HFF-Myc (cell line): ENCODE results near the gene PPM1L.
A peak's percentile ranks its signal among the peaks of the same experiment; 100 is the strongest.

Experiments used
- DNase-seq: peaks from one replicate; pipeline ENCODE4 v3.0.0-alpha.2; 2011; ENCODE audit warnings: low read depth; ENCODE audit errors: extremely low read depth
- H3K4me3 ChIP-seq: replicated peaks from 2 replicates; pipeline ENCODE4 v1.5.1; 2011; ENCODE audit warnings: low read depth, mild to moderate bottlenecking, control low read depth, low read length
- CTCF ChIP-seq: IDR thresholded peaks from 2 replicates; pipeline ENCODE4 v1.5.1; 2012; ENCODE audit warnings: mild to moderate bottlenecking, low read depth, low read length, control low read depth; ENCODE audit errors: missing control alignments

The PPM1L gene

GRCh38 chr3:160916472-160916871 lies 160.4 kb downstream of the PPM1L start:
- DNase-seq: no peak
- no peak overlapping the region for H3K4me3 ChIP-seq
- TF ChIP-seq CTCF: no peak

GRCh38 chr3:160919942-160920341 lies 163.9 kb downstream of the PPM1L start:
- no peak for TF ChIP-seq CTCF
- DNase-seq: no peak

GRCh38 chr3:160921020-160921635 lies 165.1 kb downstream of the PPM1L start:
- H3K4me3 ChIP-seq: no peak overlapping the region
- peak; percentile 80 for TF ChIP-seq CTCF
- DNase-seq: no peak

More at GRCh38 chr3:160919942-160920341, 163.9 kb downstream of the PPM1L start:
- H3K4me3 ChIP-seq: no peak overlapping the region

- TF ChIP-seq CTCF: no peak
- DNase-seq: no peak
- no peak overlapping the region for H3K4me3 ChIP-seq
These were observed 168.7 kb downstream of the PPM1L start for GRCh38 chr3:160924776-160925175.

GRCh38 chr3:160927620-160928019 lies 171.6 kb downstream of the PPM1L start:
- no peak for TF ChIP-seq CTCF
- DNase-seq: no peak
- no peak overlapping the region for H3K4me3 ChIP-seq

GRCh38 chr3:160928183-160928726 lies 172.2 kb downstream of the PPM1L start:
- TF ChIP-seq CTCF: peak; percentile 15
- DNase-seq: no peak

GRCh38 chr3:160929595-160929994 lies 173.6 kb downstream of the PPM1L start:
- H3K4me3 ChIP-seq: no peak overlapping the region
- peak; percentile 36 for TF ChIP-seq CTCF
- no peak for DNase-seq

More at GRCh38 chr3:160928183-160928726, 172.2 kb downstream of the PPM1L start:
- H3K4me3 ChIP-seq: no peak overlapping the region
